Ascending aorta (tissue), 2 donors: ENCODE results near the gene BID. TPM values are rescaled to one million over a fixed set of nuclear protein-coding genes. Genes with fewer than 3 reads are reported as not detected.
A peak's percentile ranks its signal among the peaks of the same experiment; 100 is the strongest.

Experiments
- DNase-seq, 2 donors: peaks; one replicate each; pipeline ENCODE4 v3.0.0-alpha.2; 2019; ENCODE audit warnings: low spot score in 2 of 2
- H3K27ac ChIP-seq, 2 donors: fragments of 200-600 bp; sonication (generic); one replicate each; pipeline ENCODE4 v1.5.1; 2016 to 2017; ENCODE audit warnings: mild to moderate bottlenecking in 1 of 2
- H3K27me3 ChIP-seq: fragments of 200-600 bp; sonication (generic); one replicate; pipeline ENCODE4 v1.5.1; 2017
- H3K36me3 ChIP-seq, 2 donors: fragments of 200-600 bp; sonication (generic); one replicate each; pipeline ENCODE4 v1.5.1; 2016
- H3K4me1 ChIP-seq, 2 donors: fragments of 200-600 bp; sonication (generic); one replicate each; pipeline ENCODE4 v1.5.1; 2016 to 2017; ENCODE audit warnings: mild to moderate bottlenecking in 1 of 2
- H3K4me3 ChIP-seq, 2 donors: fragments of 200-600 bp; sonication (generic); one replicate each; pipeline ENCODE4 v1.5.1; 2016 to 2017; ENCODE audit warnings: mild to moderate bottlenecking in 1 of 2
- H3K9me3 ChIP-seq, 2 donors: fragments of 200-600 bp; sonication (generic); one replicate each; pipeline ENCODE4 v1.5.1; 2016
- CTCF ChIP-seq, 3 experiments: fragments of 200-600 bp in 2 of 3; fragments of 450-650 bp in 1 of 3; sonication (generic) in 2 of 3; IDR thresholded peaks; one replicate each; pipeline ENCODE4 v1.5.1; 2016 to 2019; ENCODE audit warnings: antibody characterized with exemption in 3 of 3, mild to moderate bottlenecking in 1 of 3, moderate library complexity in 1 of 3
- intact Hi-C: fragments of 100-400 bp; cut with DNase I; formaldehyde crosslinking; loops from one replicate; pipeline ENCODE4 v1.15.1; 2023
- total RNA-seq: library from RNA; depleted of rRNA; stranded (reverse); fragments of >200 nt; gene quantifications from one replicate; pipeline ENCODE4 v1.1.0, GENCODE V29; 2016

BID gene
- total RNA-seq, 1 donor from 2014 or later, result 37.5 TPM

- peaks cover 23 to 61% of the 10 kb centered on the region in 2 donors for H3K36me3 ChIP-seq
- TF ChIP-seq CTCF (IDR thresholded peaks at IDR 0.05), result no peak
Measured at GRCh38 chr22:17729561-17729960, 44.7 kb downstream of the BID start.

GRCh38 chr22:17728786-17729185 is 45.5 kb downstream of the BID start:
- no peaks in the 10 kb centered on the region for H3K9me3 ChIP-seq
- TF ChIP-seq CTCF (IDR thresholded peaks at IDR 0.05), result no peak
- no peaks in the 10 kb centered on the region for H3K27me3 ChIP-seq
- H3K4me1 ChIP-seq, result peaks cover 3 to 20% of the 10 kb centered on the region in 2 donors
- no peak overlapping the region for H3K4me3 ChIP-seq
- H3K36me3 ChIP-seq, result peaks cover 20 to 53% of the 10 kb centered on the region in 2 donors
- DNase-seq, result no peak
- intact Hi-C loops, result no loop called here
- no peak overlapping the region for H3K27ac ChIP-seq

More at GRCh38 chr22:17729561-17729960, 44.7 kb downstream of the BID start:
- Histone ChIP-seq H3K4me3 (no peak overlapping the region), H3K9me3 (no peaks in the 10 kb centered on the region), H3K4me1 (peaks cover 3 to 20% of the 10 kb centered on the region in 2 donors), H3K27me3 (no peaks in the 10 kb centered on the region), H3K27ac (no peak overlapping the region)
- no peak for DNase-seq
- intact Hi-C loops, result no loop called here

GRCh38 chr22:17726928-17727897 is 47.1 kb downstream of the BID start:
- Histone ChIP-seq H3K4me1 (peaks cover 3 to 20% of the 10 kb centered on the region in 2 donors), H3K27ac (peak overlapping the region; percentile 35 to 77), H3K4me3 (no peak overlapping the region), H3K36me3 (peaks cover 17 to 43% of the 10 kb centered on the region in 2 donors), H3K9me3 (no peaks in the 10 kb centered on the region), H3K27me3 (no peaks in the 10 kb centered on the region)
- DNase-seq, result no peak
- intact Hi-C loops, result loop anchor here (2.0 kb wide), 1 partner anchor 20 kb away; no protein-coding TSS in a partner anchor
- no peak for TF ChIP-seq CTCF (IDR thresholded peaks at IDR 0.05)

GRCh38 chr22:17726006-17726927 is 48.0 kb downstream of the BID start:
- TF ChIP-seq CTCF (IDR thresholded peaks at IDR 0.05), result no peak
- Histone ChIP-seq H3K27me3 (no peaks in the 10 kb centered on the region), H3K4me1 (peaks cover 3 to 20% of the 10 kb centered on the region in 2 donors), H3K9me3 (no peaks in the 10 kb centered on the region), H3K27ac (peak overlapping the region; percentile 35 to 77), H3K36me3 (peaks cover 17 to 37% of the 10 kb centered on the region in 2 donors), H3K4me3 (no peak overlapping the region)
- no peak for DNase-seq
- intact Hi-C loops, result loop anchor here (2.0 kb wide), 1 partner anchor 19 kb away; no protein-coding TSS in a partner anchor

GRCh38 chr22:17725500-17725796 is 48.8 kb downstream of the BID start:
- Histone ChIP-seq H3K36me3 (peaks cover 17 to 32% of the 10 kb centered on the region in 2 donors), H3K27ac (peak overlapping the region; percentile 31 to 61), H3K9me3 (no peaks in the 10 kb centered on the region), H3K4me3 (no peak overlapping the region), H3K27me3 (no peaks in the 10 kb centered on the region), H3K4me1 (peaks cover 3 to 20% of the 10 kb centered on the region in 2 donors)
- no peak for DNase-seq
- intact Hi-C loops, result no loop called here
- TF ChIP-seq CTCF (IDR thresholded peaks at IDR 0.05), result no peak
